Muscle of arm (tissue), 12 donors: ENCODE measurements around the gene MXD4. TPM values are rescaled to one million over a fixed set of nuclear protein-coding genes. Genes with fewer than 3 reads are reported as not detected.
A peak's percentile ranks its signal among the peaks of the same experiment; 100 is the strongest.
"Not testable (repeated sequence)": the region's sequence is repeated elsewhere in the genome, so short reads cannot be mapped to it uniquely, and the experiment has no call there.

Experiments used
- DNase-seq: peaks from one replicate; pipeline ENCODE4 v3.0.0-alpha.2; 2013
- polyA plus RNA-seq, 12 donors: library from polyadenylated mRNA; unstranded; fragments of 120-200 nt; gene quantifications; one replicate each; pipeline ENCODE4 v1.2.1, GENCODE V29; 2013; ENCODE audit not compliant: insufficient read length in 12 of 12

The MXD4 gene
- polyA plus RNA-seq, 12 donors, result 42.1 to 72.4 (median 50.0) TPM; not detected in 1

DNA sequence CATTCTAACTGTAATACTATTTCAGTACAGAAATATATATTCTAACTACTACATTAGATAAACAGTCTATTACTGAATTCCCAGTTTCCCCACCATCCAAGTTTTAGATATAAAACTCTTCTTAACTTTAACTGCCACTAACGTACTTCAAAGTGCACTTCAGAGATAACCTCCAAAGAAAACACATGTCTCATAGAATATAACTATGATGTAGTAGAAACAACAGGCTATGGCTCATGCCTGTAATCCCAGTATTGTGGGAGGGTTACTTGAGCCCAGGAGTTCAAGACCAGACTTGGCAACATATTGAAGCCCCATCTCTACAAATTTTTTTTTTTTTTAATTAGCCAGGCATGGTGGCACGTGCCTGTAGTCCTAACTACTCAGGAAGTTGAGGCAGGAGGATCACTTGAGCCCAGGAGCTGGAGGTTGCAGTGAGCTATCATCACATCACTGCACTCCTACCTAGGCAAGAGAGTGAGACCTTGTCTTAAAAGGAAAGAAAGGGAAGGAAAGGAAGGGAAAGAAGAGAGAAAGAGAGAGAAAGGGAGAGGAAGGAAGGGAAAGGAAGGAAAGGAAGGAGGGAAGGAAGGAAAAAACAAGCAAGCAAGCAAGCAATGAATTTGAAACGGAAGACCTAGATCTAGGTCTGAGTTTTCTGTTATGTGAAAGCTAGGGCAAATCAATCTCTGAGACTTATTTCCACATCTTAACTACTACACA is 24.8 kb downstream of the MXD4 start:
- no peak for DNase-seq

DNA sequence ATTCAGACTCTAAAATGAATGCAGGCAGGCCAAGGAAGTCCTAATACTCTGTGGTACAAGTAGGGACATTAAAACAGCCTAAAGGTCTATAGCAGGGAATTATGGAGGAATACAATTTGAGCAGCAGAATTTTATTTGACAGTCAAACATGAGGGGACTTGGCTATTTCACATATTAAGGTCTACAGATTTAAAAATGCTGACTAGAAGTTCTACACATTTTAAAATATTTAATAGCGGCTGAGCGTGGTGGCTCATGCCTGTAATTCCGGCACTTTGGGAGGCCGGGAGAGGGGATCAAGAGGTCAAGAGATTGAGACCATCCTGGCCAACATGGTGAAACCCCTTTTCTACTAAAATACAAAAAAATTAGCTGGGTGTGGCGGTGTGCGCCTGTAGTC is 30.8 kb downstream of the MXD4 start:
- no peak for DNase-seq

DNA sequence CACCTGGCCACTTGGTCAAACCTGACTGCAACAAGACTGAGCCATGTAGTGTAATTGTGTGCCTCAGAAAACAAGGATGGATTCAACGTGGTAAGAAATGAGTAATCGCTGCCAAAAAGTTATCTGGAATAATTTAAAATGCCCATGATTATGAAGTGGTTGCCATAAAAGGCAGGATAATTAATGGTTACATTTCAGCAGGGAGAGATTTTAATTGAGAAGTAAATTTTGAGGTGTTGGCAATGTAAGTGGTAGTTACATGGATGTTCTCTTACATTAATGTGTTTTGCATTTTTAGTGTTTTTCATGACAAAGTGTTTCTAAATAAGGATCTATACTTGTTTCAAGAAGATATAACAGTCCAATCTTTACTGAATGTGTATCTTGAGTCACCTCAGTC is 35.6 kb downstream of the MXD4 start:
- no peak for DNase-seq

DNA sequence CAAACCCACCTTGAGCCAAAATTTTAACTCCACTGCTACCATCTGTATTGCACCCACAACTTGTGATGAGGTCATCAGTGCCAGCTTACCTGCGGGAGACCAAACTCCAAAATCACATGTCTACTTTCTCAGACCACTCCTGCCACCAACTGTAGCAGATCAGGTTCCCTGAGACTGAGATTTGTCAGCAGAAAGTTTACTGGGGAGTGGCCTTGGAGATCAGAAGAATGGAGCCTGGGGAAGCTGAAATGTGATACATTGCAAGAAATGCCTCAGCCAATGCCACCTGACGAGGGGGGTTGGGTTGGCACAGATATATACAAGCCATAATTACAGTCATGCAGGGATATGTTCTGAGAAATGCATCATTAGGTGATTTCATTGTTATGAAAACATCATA is 39.1 kb downstream of the MXD4 start:
- no peak for DNase-seq

DNA sequence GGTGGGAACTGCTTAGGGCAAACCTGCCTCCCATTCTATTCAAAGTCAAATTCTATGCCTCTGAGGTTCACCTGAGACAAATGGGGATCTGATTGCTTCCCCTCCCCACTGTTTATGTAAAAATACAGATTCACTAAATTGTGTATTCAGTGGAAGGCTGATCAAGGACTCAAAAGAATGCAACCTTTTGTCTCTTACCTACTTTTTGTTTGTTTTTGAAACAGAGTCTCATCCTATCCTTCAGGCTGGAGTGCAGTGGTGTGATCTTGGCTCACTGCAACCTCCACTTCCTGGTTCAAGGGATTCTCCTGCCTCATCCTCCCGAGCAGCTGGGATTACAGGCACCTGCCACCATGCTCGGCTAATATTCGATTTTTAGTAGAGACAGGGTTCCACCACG is 40.5 kb downstream of the MXD4 start:
- DNase-seq, result not testable (repeated sequence)

DNA sequence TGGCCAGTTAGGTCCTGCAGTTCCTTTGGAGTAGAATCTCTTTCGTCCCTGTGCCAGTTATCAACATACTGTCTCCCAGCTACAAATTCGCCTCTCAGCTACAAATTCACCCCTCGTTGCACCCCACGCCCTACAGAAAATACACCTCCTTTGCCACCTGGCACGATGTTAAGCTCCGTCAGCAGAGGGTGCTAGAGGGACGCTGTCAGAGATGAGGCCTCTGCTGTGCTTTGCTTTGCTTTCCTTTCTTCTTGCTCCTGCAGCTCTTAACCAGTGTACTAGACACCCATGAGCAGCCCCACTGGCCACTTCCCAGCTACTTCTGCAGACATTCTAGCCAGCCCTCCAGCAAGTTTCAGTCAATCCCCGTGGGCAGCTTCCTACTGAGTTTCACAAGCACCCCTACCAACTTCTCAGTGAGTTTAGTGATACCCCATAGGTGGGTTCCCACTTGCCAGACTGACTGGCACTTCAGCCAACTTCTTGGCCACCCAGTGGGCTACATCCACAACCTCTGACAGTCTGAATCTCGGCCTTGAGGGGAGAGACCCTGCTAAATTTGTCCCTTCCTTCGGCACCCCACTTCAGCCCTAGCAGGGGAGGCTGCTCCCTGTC is 41.8 kb downstream of the MXD4 start:
- peak; percentile 71 for DNase-seq

DNA sequence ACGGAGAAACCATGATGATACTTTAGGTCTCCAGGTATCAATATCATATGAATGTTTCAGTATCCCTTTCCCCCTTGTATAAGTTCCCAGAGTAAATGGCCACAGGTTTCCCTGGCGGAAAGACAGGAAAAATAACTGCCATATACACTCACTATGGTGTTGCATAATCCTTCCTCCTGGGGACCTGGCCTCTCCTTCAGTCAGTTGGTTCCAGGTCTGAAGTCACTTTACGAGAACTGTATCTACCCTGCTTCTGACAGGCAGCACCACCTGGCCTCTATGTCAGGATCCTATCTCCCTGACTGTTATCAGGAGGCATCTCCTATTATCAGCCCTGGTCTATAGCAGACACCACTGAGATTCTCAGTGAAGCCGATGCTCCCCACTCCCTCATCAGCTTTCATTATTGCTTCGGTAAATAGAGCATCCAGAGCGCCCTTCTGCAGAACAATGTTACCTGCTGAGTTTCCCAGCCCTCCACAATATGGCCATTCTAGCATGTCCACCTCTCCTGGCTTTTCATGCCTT is 42.6 kb downstream of the MXD4 start:
- no peak for DNase-seq

DNA sequence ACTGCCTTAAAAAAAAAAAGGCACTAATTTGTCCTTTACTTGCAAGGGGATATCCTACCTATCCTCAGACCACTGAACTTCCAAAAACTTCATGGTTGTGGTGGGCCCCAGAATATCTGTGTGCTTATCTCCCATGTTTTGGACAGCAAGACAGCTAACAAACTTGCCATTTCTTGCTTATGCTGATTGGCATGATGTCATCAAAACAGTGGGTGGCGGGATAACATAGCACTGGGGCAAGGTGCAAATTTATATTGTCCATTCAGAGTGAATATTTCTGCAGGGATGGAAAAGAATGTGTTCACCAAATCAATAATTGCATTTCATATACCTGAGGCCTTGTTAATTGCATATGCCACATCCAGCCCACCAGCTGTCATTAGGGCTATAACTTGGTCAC is 43.5 kb downstream of the MXD4 start:
- no peak for DNase-seq

DNA sequence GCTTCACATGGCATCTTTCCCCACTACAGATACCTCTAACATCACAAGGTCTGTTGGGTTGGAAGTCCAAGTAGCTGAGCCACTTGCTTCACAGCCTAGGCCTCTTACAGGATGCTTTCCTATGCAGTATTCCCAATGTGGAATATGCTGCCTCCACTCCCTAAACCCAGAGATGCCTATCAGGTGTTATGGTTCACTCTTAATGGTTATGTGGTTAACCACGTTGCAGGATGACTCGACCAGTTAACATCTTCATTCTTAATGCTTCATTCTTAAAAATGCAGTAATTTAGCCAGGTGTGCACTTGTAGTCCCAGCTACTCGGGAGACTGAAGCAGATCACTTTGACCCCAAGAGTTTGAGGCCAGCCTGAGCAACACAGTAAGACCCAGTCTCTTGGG is 44.2 kb downstream of the MXD4 start:
- no peak for DNase-seq

DNA sequence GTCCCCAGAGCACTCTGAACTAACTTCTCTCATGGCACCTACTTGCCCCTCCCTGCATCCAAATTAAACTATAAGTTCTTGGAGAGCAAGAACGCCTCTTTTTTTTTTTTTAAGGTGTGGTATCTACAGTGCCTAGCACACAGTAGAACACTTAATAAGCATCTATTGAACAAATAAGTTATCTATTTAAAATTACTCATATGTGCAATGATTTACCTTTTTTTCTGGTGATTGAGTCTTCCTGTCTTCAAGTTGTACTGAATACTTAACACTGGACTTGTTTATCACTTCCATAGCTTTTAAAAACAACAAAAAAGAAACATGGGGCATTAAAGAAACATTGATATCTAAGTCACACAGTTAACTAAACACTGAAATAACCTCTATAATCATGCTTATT is 49.1 kb downstream of the MXD4 start:
- DNase-seq, result no peak

DNA sequence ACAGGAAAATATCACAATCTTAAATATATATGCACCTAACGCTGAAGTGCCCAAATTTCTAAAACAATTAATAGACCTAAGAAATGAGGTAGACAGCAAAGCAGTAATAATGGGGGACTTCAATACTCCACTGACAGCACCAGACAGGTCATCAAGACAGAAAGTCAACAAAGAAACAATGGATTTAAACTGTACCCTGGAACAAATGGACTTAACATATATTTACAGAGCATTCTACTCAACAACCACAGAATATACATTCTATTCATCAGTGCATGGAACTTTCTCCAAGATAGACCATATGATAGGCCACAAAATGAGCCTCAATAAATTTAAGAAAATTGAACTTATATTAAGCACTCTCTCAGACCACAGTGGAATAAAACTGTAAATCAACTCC is 59.1 kb downstream of the MXD4 start:
- not testable (repeated sequence) for DNase-seq

Other genes starting within 250 kb of the MXD4 start
- 1 to 10 TPM in 11 of 12 donors, not detected in 1; 1.3 to 2.8 (median 2.1) TPM for gene NAT8L, start 202.8 kb downstream of the MXD4 start, polyA plus RNA-seq
- 10 to 100 TPM in 11 of 12 donors, not detected in 1; 11.2 to 21.3 (median 14.3) TPM for gene HAUS3, start 20.0 kb downstream of the MXD4 start, polyA plus RNA-seq
- gene POLN, start 20.0 kb downstream of the MXD4 start, polyA plus RNA-seq, result 1 to 10 TPM in 10 of 12 donors, not detected in 2; 1.7 to 4.1 (median 2.8) TPM
- 1 to 10 TPM in 8 of 12 donors, under 1 TPM in 2, not detected in 2; 0.89 to 5.0 (median 2.1) TPM for gene ZFYVE28, start 156.5 kb upstream of the MXD4 start, polyA plus RNA-seq
- under 1 TPM in 4 of 12 donors, not detected in 8; 0.12 to 0.22 (median 0.16) TPM for gene CFAP99, start 156.8 kb upstream of the MXD4 start, polyA plus RNA-seq
- gene RNF4, start 207.0 kb upstream of the MXD4 start, polyA plus RNA-seq, result 10 to 100 TPM in 11 of 12 donors, not detected in 1; 34.0 to 56.8 (median 39.0) TPM